ENCODE results near the gene TGIF1. TPM values are rescaled to one million over a fixed set of nuclear protein-coding genes. Genes with fewer than 3 reads are reported as not detected.

The TGIF1 gene
- total and polyA plus RNA-seq, 9 of the 15 experiments (the other 6 are each of a cell fraction or from before 2014, with no cell fraction given): 16.1 to 77.7 (median 44.6) TPM

GRCh38 chr18:3494245-3494526 lies 44.2 kb downstream of the TGIF1 start:
- H4K20me1 ChIP-seq (replicated peaks; ENCODE audit: control insufficient read depth, insufficient read depth, low read length): no peaks in the 10 kb centered on the region
- H3K4me3 ChIP-seq: no peak overlapping the region
- in situ Hi-C loops (cut with MboI) (no loop called here), intact Hi-C loops (cut with micrococcal nuclease) (no loop called here)
- H3K27ac ChIP-seq (ENCODE audit: extremely low read depth, low read depth, low read length): no peak overlapping the region
- no peaks in the 10 kb centered on the region for H3K9me1 ChIP-seq (ENCODE audit: control insufficient read depth, insufficient read depth, low read length)
- no peaks in the 10 kb centered on the region for H3K9me3 ChIP-seq (replicated peaks; ENCODE audit: control insufficient read depth, insufficient read depth, low read depth, low read length)
- no peak for FAIRE-seq
- no TSS peak for BruUV-seq (replicated peaks)
- DNase-seq (ENCODE audit: extremely low read depth in 1 of 4, low spot score in 3 of 4): no peak
- H3K36me3 ChIP-seq (ENCODE audit: control insufficient read depth, insufficient read depth, low read length): no peaks in the 10 kb centered on the region
- 41% methylated on average over 4 of the region's 4 CpGs for WGBS (ENCODE audit: insufficient coverage, low coverage, missing lambda C conversion rate)
- no peaks in the 10 kb centered on the region for H3K79me2 ChIP-seq (ENCODE audit: control insufficient read depth, insufficient read depth, low read length)
- H3K27me3 ChIP-seq (ENCODE audit: control insufficient read depth in 2 of 2, insufficient read depth in 2 of 2, low read length in 2 of 2): no peaks in the 10 kb centered on the region
- H3K4me2 ChIP-seq (ENCODE audit: insufficient read depth, low read length): peak overlapping the region; percentile 71
- H2AFZ ChIP-seq (ENCODE audit: low read depth, low read length): peak overlapping the region; percentile 94
- CTCF ChIA-PET (ENCODE audit: low intra/inter-chr PET ratio): no interaction called here
- no peaks in the 10 kb centered on the region for H3K4me1 ChIP-seq (replicated peaks in 1 of 2; ENCODE audit: control insufficient read depth in 2 of 2, insufficient read depth in 2 of 2, low read length in 2 of 2)
- no peak for ATAC-seq
- POLR2A ChIA-PET: interaction anchor here (0.6 to 1.4 kb wide), 6 partner anchors 9 to 41 kb away, joined by 3 to 7 read pairs (median 3); no protein-coding TSS in a partner anchor
- H3K9ac ChIP-seq (ENCODE audit: insufficient read depth in 1 of 2, low read depth in 2 of 2, low read length in 2 of 2): no peak overlapping the region; a peak in 1 of 4 replicates
- TF ChIP-seq TFE3 (CRISPR knock-in tag; IDR thresholded peaks at IDR 0.05): no peak
- no peak for TF ChIP-seq ZKSCAN8 (CRISPR knock-in tag; IDR thresholded peaks at IDR 0.05)
- TF ChIP-seq MECOM (CRISPR knock-in tag; IDR thresholded peaks at IDR 0.05): no peak
- peak in 1 of 2 experiments; percentile 56; a peak in 1 of 4 replicates for TF ChIP-seq ZNF318 (IDR thresholded peaks at IDR 0.05; ENCODE audit: borderline replicate concordance in 1 of 2, low read depth in 1 of 2)
- TF ChIP-seq ARID3B (CRISPR knock-in tag; IDR thresholded peaks at IDR 0.05; ENCODE audit: borderline replicate concordance): no peak
- TF ChIP-seq MAFG (tag; conservative IDR thresholded peaks at IDR 0.05): no peak
- TF ChIP-seq ZNF232 (CRISPR knock-in tag; IDR thresholded peaks at IDR 0.05): peak; percentile 24; the same call in 1 of the 2 replicates
- TF ChIP-seq YY1 (IDR thresholded peaks at IDR 0.05; ENCODE audit: borderline replicate concordance in 1 of 3, control insufficient read depth in 1 of 3, extremely low read depth in 1 of 3, insufficient read depth in 3 of 3, insufficient read length in 1 of 3, insufficient replicate concordance in 2 of 3, low read depth in 1 of 3, low read length in 2 of 3): no peak
- no peak for TF ChIP-seq HDAC1 (IDR thresholded peaks at IDR 0.05)
- no peak for TF ChIP-seq ZNF263 (CRISPR knock-in tag; IDR thresholded peaks at IDR 0.05; ENCODE audit: borderline replicate concordance)

Measured in K562 (cell line).